Measurements from ENCODE around the gene WSB1.

The WSB1 gene

DNA sequence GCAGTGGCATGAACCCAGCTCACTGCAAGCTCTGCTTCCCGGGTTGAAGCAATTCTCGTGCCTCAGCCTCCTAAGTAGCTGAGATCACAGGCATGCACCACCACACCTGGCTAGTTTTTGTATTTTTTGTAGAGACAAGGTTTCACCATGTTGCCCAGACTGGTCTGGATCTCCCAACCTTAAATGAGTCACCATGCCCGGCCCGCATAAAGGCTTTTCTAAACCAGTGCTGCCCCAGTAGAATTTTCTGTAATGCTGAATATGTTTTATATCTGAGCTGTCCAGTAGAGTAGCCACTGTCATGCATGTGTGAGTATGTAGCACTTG, 36.9 kb upstream of the WSB1 start:
- ATAC-seq (ENCODE audit: low read depth), result no peak
- DNase-seq (ENCODE audit: low spot score), result no peak
- no peaks in the 10 kb centered on the region for H3K27me3 ChIP-seq (ENCODE audit: insufficient read depth, poor library complexity, severe bottlenecking)
- H3K9me3 ChIP-seq (ENCODE audit: severe bottlenecking), result no peaks in the 10 kb centered on the region
- no peak overlapping the region for H3K27ac ChIP-seq (ENCODE audit: poor library complexity, severe bottlenecking)
- TF ChIP-seq, protein P1, sequence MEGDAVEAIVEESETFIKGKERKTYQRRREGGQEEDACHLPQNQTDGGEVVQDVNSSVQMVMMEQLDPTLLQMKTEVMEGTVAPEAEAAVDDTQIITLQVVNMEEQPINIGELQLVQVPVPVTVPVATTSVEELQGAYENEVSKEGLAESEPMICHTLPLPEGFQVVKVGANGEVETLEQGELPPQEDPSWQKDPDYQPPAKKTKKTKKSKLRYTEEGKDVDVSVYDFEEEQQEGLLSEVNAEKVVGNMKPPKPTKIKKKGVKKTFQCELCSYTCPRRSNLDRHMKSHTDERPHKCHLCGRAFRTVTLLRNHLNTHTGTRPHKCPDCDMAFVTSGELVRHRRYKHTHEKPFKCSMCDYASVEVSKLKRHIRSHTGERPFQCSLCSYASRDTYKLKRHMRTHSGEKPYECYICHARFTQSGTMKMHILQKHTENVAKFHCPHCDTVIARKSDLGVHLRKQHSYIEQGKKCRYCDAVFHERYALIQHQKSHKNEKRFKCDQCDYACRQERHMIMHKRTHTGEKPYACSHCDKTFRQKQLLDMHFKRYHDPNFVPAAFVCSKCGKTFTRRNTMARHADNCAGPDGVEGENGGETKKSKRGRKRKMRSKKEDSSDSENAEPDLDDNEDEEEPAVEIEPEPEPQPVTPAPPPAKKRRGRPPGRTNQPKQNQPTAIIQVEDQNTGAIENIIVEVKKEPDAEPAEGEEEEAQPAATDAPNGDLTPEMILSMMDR (IDR thresholded peaks at IDR 0.05; ENCODE audit: poor library complexity, severe bottlenecking), result no peak
- no peak overlapping the region for H3K4me3 ChIP-seq (ENCODE audit: severe bottlenecking)
- H3K36me3 ChIP-seq (ENCODE audit: low read depth), result no peaks in the 10 kb centered on the region
- H3K4me1 ChIP-seq (ENCODE audit: insufficient read depth, poor library complexity, severe bottlenecking), result no peaks in the 10 kb centered on the region

DNA sequence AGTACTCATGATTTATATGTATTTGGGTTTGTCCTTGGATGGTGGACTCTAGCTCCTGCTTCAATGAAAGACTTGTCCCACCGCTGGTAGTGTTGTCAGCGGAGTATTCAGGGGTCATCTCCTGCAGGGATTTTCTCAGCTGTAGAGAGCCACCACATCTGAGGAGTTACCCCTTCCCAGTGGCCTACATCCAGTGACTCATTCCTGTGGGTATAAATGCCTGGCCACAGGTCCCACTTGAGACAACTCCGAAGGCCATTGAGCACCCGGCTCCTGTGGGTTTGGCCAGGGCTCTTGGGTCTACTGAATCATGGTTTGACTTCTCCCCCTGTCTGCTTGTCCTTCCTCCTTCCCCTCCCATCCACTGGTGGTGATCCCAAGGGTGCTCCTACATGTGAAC, 34.6 kb upstream of the WSB1 start:
- TF ChIP-seq, protein P1 (IDR thresholded peaks at IDR 0.05; ENCODE audit: poor library complexity, severe bottlenecking), result no peak
- Histone ChIP-seq H3K27me3 (ENCODE audit: insufficient read depth, poor library complexity, severe bottlenecking) (no peaks in the 10 kb centered on the region), H3K9me3 (ENCODE audit: severe bottlenecking) (no peaks in the 10 kb centered on the region), H3K36me3 (ENCODE audit: low read depth) (no peaks in the 10 kb centered on the region), H3K4me3 (ENCODE audit: severe bottlenecking) (no peak overlapping the region), H3K27ac (ENCODE audit: poor library complexity, severe bottlenecking) (no peak overlapping the region), H3K4me1 (ENCODE audit: insufficient read depth, poor library complexity, severe bottlenecking) (no peaks in the 10 kb centered on the region)
- no peak for ATAC-seq (ENCODE audit: low read depth)
- DNase-seq (ENCODE audit: low spot score), result no peak

DNA sequence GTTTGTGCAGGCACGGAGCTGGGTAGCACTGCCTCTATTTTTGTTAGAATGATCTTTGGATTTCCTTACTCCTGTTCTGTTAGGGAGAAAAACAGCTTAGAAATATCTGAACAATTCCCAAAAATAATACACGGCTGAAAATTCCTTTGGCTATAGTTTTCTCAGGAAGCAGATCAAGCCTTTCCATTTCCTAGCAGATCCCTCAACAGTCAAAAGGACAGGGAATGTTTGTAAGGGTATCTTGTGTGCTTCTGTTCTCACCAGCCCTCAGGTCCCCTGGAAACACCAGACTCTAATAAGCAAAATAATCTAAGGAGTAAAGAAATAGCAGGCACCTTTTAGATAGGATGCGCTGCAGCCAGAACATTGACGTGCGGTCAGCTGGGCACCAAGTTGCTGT, 30.5 kb upstream of the WSB1 start:
- H3K36me3 ChIP-seq (ENCODE audit: low read depth), result no peaks in the 10 kb centered on the region
- DNase-seq (ENCODE audit: low spot score) (no peak), ATAC-seq (ENCODE audit: low read depth) (no peak)
- H3K9me3 ChIP-seq (ENCODE audit: severe bottlenecking), result no peaks in the 10 kb centered on the region
- H3K4me1 ChIP-seq (ENCODE audit: insufficient read depth, poor library complexity, severe bottlenecking), result no peaks in the 10 kb centered on the region
- H3K27ac ChIP-seq (ENCODE audit: poor library complexity, severe bottlenecking), result no peak overlapping the region
- no peak overlapping the region for H3K4me3 ChIP-seq (ENCODE audit: severe bottlenecking)
- no peaks in the 10 kb centered on the region for H3K27me3 ChIP-seq (ENCODE audit: insufficient read depth, poor library complexity, severe bottlenecking)
- TF ChIP-seq, protein P1 (IDR thresholded peaks at IDR 0.05; ENCODE audit: poor library complexity, severe bottlenecking), result no peak

DNA sequence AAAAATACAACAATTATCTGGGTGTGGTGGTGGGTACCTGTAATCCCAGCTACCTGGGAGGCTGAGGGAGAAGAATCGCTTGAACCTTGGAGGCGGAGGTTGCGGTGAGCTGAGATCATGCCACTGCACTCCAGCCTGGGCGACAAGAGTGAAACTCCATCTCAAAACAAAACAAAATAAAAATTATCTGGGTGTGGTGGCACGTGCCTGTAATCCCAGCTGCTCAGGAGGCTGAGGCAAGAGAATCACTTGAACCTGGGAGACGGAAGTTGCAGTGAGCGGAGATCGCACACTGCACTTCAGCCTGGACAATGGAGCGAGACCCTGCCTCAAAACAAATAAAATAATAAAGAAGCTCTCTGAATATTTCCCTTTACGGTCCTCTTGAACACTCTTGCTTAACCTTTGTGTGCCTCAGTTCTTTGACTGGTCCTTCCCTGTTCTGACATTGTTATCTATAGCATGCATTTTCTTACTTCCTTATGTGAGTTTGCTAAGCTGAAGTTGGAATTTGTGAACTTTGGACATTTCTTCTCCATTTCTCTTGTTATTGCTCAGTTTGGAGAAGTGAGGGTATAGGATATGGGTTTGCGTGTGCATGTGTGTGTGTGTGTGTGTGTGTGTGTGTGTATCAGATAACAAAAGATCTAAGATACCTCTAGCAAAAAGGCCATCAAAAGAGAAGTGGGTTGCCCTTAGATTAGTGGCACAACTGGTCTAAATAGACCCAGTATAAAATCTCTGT, 29.7 kb upstream of the WSB1 start:
- Histone ChIP-seq H3K4me3 (ENCODE audit: severe bottlenecking) (no peak overlapping the region), H3K27me3 (ENCODE audit: insufficient read depth, poor library complexity, severe bottlenecking) (no peaks in the 10 kb centered on the region), H3K27ac (ENCODE audit: poor library complexity, severe bottlenecking) (no peak overlapping the region), H3K36me3 (ENCODE audit: low read depth) (no peaks in the 10 kb centered on the region), H3K4me1 (ENCODE audit: insufficient read depth, poor library complexity, severe bottlenecking) (no peaks in the 10 kb centered on the region), H3K9me3 (ENCODE audit: severe bottlenecking) (no peaks in the 10 kb centered on the region)
- DNase-seq (ENCODE audit: low spot score) (no peak), ATAC-seq (ENCODE audit: low read depth) (no peak)
- TF ChIP-seq, protein P1 (IDR thresholded peaks at IDR 0.05; ENCODE audit: poor library complexity, severe bottlenecking), result no peak

DNA sequence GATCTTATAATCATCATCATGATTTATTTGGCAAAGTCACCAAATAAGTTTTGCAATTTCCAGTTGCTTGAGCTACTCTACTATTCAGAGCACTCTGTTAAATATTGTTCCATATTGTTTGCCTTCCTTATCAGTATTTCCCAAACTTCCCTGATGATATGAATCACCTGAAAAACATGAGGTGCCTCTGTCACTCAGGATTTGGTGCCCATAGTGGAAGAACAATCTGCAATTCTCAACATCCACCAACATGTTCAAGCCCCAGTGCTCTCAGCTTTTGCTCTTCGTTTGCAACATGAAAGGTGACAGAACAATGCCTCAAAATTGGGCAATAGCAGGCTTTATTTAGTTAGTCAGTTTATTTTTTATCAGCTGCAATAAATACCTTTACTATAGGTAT, 28.6 kb upstream of the WSB1 start:
- no peaks in the 10 kb centered on the region for H3K9me3 ChIP-seq (ENCODE audit: severe bottlenecking)
- no peak overlapping the region for H3K4me3 ChIP-seq (ENCODE audit: severe bottlenecking)
- no peaks in the 10 kb centered on the region for H3K36me3 ChIP-seq (ENCODE audit: low read depth)
- H3K27ac ChIP-seq (ENCODE audit: poor library complexity, severe bottlenecking), result no peak overlapping the region
- H3K27me3 ChIP-seq (ENCODE audit: insufficient read depth, poor library complexity, severe bottlenecking), result no peaks in the 10 kb centered on the region
- no peak for ATAC-seq (ENCODE audit: low read depth)
- TF ChIP-seq, protein P1 (IDR thresholded peaks at IDR 0.05; ENCODE audit: poor library complexity, severe bottlenecking), result no peak
- H3K4me1 ChIP-seq (ENCODE audit: insufficient read depth, poor library complexity, severe bottlenecking), result no peaks in the 10 kb centered on the region
- no peak for DNase-seq (ENCODE audit: low spot score)
